Ureter (tissue), 1 donor: Measurements from ENCODE around the gene MMP19. TPM values are rescaled to one million over a fixed set of nuclear protein-coding genes. Genes with fewer than 3 reads are reported as not detected.

Experiments used
- DNase-seq: peaks from one replicate; pipeline ENCODE4 v3.0.0-alpha.2; 2020; ENCODE audit warnings: low spot score
- total RNA-seq: library from RNA; stranded (reverse); gene quantifications from one replicate; pipeline ENCODE4 v1.2.4, GENCODE V29; 2023
- donor health status: DM: yes; HTN: yes; CAD: no.

The MMP19 gene
- total RNA-seq, 1 donor from 2014 or later, result 17.7 TPM

- DNase-seq, result no peak
These were observed 27.3 kb downstream of the MMP19 start for GRCh38 chr12:55815473-55815872.

GRCh38 chr12:55814257-55814656 lies 28.5 kb downstream of the MMP19 start:
- DNase-seq, result no peak

GRCh38 chr12:55812088-55812487 lies 30.6 kb downstream of the MMP19 start:
- DNase-seq, result no peak

GRCh38 chr12:55809274-55809673 lies 33.5 kb downstream of the MMP19 start:
- DNase-seq, result no peak

- no peak for DNase-seq
These were observed 35.8 kb downstream of the MMP19 start for GRCh38 chr12:55806982-55807381.

GRCh38 chr12:55797550-55797949 lies 45.2 kb downstream of the MMP19 start:
- DNase-seq, result no peak

- DNase-seq, result no peak
These were observed 45.7 kb downstream of the MMP19 start for GRCh38 chr12:55797068-55797467.

- DNase-seq, result no peak
These were observed 46.8 kb downstream of the MMP19 start for GRCh38 chr12:55795950-55796349.

GRCh38 chr12:55789893-55790292 lies 52.8 kb downstream of the MMP19 start:
- DNase-seq, result no peak

- no peak for DNase-seq
These were observed 53.6 kb downstream of the MMP19 start for GRCh38 chr12:55789171-55789570.

GRCh38 chr12:55788546-55788945 lies 54.2 kb downstream of the MMP19 start:
- DNase-seq, result no peak

Other genes starting within 250 kb of the MMP19 start
- not detected for gene OR10P1, start 206.0 kb downstream of the MMP19 start, total RNA-seq
- 99.7 TPM for gene ITGA7, start 135.0 kb downstream of the MMP19 start, total RNA-seq
- gene BLOC1S1, start 126.9 kb downstream of the MMP19 start, total RNA-seq, result 105 TPM
- 5.8 TPM for gene RDH5, start 122.5 kb downstream of the MMP19 start, total RNA-seq
- 905 TPM for gene CD63, start 113.9 kb downstream of the MMP19 start, total RNA-seq
- 7.2 TPM for gene GDF11, start 99.8 kb downstream of the MMP19 start, total RNA-seq
- 61.9 TPM for gene SARNP, start 25.2 kb downstream of the MMP19 start, total RNA-seq
- 88.4 TPM for gene ORMDL2, start 24.9 kb downstream of the MMP19 start, total RNA-seq
- gene DNAJC14, start 13.3 kb downstream of the MMP19 start, total RNA-seq, result 33.0 TPM
- 40.9 TPM for gene PYM1, start 85.0 kb upstream of the MMP19 start, total RNA-seq
- gene DGKA, start 88.2 kb upstream of the MMP19 start, total RNA-seq, result 155 TPM
- 5.8 TPM for gene PMEL, start 123.1 kb upstream of the MMP19 start, total RNA-seq
- gene CDK2, start 123.9 kb upstream of the MMP19 start, total RNA-seq, result 23.2 TPM
- 139 TPM for gene RAB5B, start 131.1 kb upstream of the MMP19 start, total RNA-seq
- gene SUOX, start 154.3 kb upstream of the MMP19 start, total RNA-seq, result 58.5 TPM
- gene IKZF4, start 178.1 kb upstream of the MMP19 start, total RNA-seq, result 14.6 TPM
- 57.0 TPM for gene RPS26, start 199.0 kb upstream of the MMP19 start, total RNA-seq
- 129 TPM for gene ERBB3, start 237.2 kb upstream of the MMP19 start, total RNA-seq